PC-3 (cell line): ENCODE results near the gene ABLIM3. TPM values are rescaled to one million over a fixed set of nuclear protein-coding genes. Genes with fewer than 3 reads are reported as not detected.
"Not testable (repeated sequence)": the region's sequence is repeated elsewhere in the genome, so short reads cannot be mapped to it uniquely, and the experiment has no call there.

Experiments used
- ATAC-seq: fragments of 200-7000 bp; cut with Tn5 transposase; 2 replicates; pipeline ENCODE4 v1.9.1; 2020; ENCODE audit warnings: mild to moderate bottlenecking, moderate library complexity
- BruUV-seq: library from RNA; stranded (reverse); fragments of 400-500 nt; replicated peaks from 2 replicates; lab custom pipeline; 2021; lab: Mats Ljungman, UMichigan
- CTCF ChIA-PET: fragments of 300-600 bp; sonication (Branson Sonifier 250); formaldehyde crosslinking; loops from one replicate; lab custom pipeline; 2022; ENCODE audit warnings: antibody characterized with exemption; lab: Charles Lee
- POLR2A ChIA-PET: fragments of 300-600 bp; sonication (Branson Sonifier 250); formaldehyde crosslinking; loops from one replicate; lab custom pipeline; 2022; ENCODE audit warnings: antibody characterized with exemption; ENCODE audit not compliant: unreplicated experiment; lab: Charles Lee
- DNase-seq: peaks from one replicate; pipeline ENCODE4 v3.0.0-alpha.2; 2015
- H2AFZ ChIP-seq: fragments of 300-600 bp; sonication (generic); 2 replicates; pipeline ENCODE4 v1.6.0; 2016; ENCODE audit warnings: antibody characterized with exemption, low read length
- H3F3A ChIP-seq: fragments of 300-600 bp; sonication (generic); one replicate; pipeline ENCODE4 v1.6.0; 2017; ENCODE audit warnings: antibody characterized with exemption, low read length, control low read depth, mild to moderate bottlenecking; ENCODE audit not compliant: unreplicated experiment
- H3K27ac ChIP-seq: fragments of 300-600 bp; sonication (generic); 2 replicates; pipeline ENCODE4 v1.5.1; 2016; ENCODE audit warnings: mild to moderate bottlenecking, low read length
- H3K27me3 ChIP-seq: fragments of 300-600 bp; sonication (generic); 2 replicates; pipeline ENCODE4 v1.6.1; 2016; ENCODE audit warnings: low read length, mixed read lengths
- H3K36me3 ChIP-seq: fragments of 300-600 bp; sonication (generic); 2 replicates; pipeline ENCODE4 v1.6.1; 2016; ENCODE audit warnings: low read depth, mixed run types, low read length, mixed read lengths
- H3K4me1 ChIP-seq: fragments of 300-600 bp; sonication (generic); 2 replicates; pipeline ENCODE4 v1.5.1; 2016; ENCODE audit warnings: low read length; ENCODE audit not compliant: insufficient read depth
- H3K4me2 ChIP-seq: fragments of 300-600 bp; sonication (generic); 2 replicates; pipeline ENCODE4 v1.6.0; 2016; ENCODE audit warnings: low read length
- H3K4me3 ChIP-seq: fragments of 300-600 bp; sonication (generic); 2 replicates; pipeline ENCODE4 v1.5.1; 2016; ENCODE audit warnings: mild to moderate bottlenecking, low read length, mixed read lengths
- H3K79me2 ChIP-seq: fragments of 300-600 bp; sonication (generic); 2 replicates; pipeline ENCODE4 v1.6.1; 2017; ENCODE audit warnings: low read length, mixed read lengths
- H3K9ac ChIP-seq: fragments of 300-600 bp; sonication (generic); 2 replicates; pipeline ENCODE4 v1.6.0; 2016; ENCODE audit warnings: mild to moderate bottlenecking, low read length
- H3K9me2 ChIP-seq: fragments of 300-600 bp; sonication (generic); replicated peaks from 2 replicates; pipeline ENCODE4 v1.6.1; 2016; ENCODE audit warnings: mixed run types, low read length, mixed read lengths
- H3K9me3 ChIP-seq: fragments of 300-600 bp; sonication (generic); 2 replicates; pipeline ENCODE4 v1.6.1; 2016; ENCODE audit warnings: low read length, mixed read lengths
- H4K20me1 ChIP-seq: fragments of 300-600 bp; sonication (generic); 2 replicates; pipeline ENCODE4 v1.6.1; 2016; ENCODE audit warnings: low read length, mixed read lengths
- EZH2 ChIP-seq: fragments of 300-600 bp; sonication (generic); IDR thresholded peaks from one replicate; pipeline ENCODE4 v1.6.1; 2017; ENCODE audit warnings: antibody characterized with exemption, mild to moderate bottlenecking, low read length; ENCODE audit not compliant: unreplicated experiment
- EZH2phosphoT487 ChIP-seq: fragments of 300-600 bp; sonication (generic); IDR thresholded peaks from 2 replicates; pipeline ENCODE4 v1.6.1; 2018; ENCODE audit warnings: mild to moderate bottlenecking, antibody characterized with exemption, low read length, borderline replicate concordance
- intact Hi-C: fragments of 100-400 bp; cut with micrococcal nuclease; formaldehyde crosslinking; loops from 2 replicates; pipeline ENCODE4 v1.9.0; 2023
- total RNA-seq: library from RNA; depleted of rRNA; stranded (reverse); fragments of >200 nt; gene quantifications from 2 replicates; pipeline ENCODE4 v1.2.3, GENCODE V29; 2014
- TF ChIP-seq, protein P1 (sequence below): fragments of 300-600 bp; sonication (generic); conservative IDR thresholded peaks from 2 replicates; pipeline ENCODE4 v1.5.1; 2017; ENCODE audit warnings: antibody characterized with exemption, low read depth, mild to moderate bottlenecking, low read length

The ABLIM3 gene
- total RNA-seq, 1 experiment from 2014 or later, result 43.6 TPM

DNA sequence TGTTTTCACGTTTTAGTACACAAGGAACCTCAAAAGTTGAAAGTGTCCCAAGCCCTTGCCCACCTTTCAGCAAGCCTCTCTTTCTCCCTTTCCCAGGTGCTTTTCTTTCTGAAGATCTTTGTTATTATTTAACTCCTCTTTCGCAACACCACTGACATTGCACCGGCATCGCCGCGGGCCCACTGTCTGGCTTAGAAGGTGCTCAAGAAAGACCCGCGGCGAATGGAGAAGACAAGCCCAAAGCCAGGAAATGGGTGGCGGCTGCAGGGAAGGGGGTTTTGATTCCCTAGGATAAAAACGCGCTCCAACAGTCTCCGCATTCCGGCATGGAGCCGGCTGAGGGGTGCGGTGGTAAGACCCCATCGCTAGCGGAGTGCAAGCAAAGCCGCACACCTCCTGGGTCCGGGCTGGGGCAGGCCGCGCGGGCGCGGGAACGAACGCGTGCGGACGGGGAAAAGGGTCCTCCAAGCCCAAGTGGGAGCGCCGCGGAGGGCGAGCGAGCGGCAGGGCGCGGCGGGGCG is 130.0 kb downstream of the ABLIM3 start:
- DNase-seq, result no peak
- H3K36me3 ChIP-seq, result no peaks in the 10 kb centered on the region
- H2AFZ ChIP-seq, result peak overlapping the region; percentile 56
- TF ChIP-seq EZH2phosphoT487, result no peak
- TF ChIP-seq EZH2, result no peak
- TF ChIP-seq, protein P1, sequence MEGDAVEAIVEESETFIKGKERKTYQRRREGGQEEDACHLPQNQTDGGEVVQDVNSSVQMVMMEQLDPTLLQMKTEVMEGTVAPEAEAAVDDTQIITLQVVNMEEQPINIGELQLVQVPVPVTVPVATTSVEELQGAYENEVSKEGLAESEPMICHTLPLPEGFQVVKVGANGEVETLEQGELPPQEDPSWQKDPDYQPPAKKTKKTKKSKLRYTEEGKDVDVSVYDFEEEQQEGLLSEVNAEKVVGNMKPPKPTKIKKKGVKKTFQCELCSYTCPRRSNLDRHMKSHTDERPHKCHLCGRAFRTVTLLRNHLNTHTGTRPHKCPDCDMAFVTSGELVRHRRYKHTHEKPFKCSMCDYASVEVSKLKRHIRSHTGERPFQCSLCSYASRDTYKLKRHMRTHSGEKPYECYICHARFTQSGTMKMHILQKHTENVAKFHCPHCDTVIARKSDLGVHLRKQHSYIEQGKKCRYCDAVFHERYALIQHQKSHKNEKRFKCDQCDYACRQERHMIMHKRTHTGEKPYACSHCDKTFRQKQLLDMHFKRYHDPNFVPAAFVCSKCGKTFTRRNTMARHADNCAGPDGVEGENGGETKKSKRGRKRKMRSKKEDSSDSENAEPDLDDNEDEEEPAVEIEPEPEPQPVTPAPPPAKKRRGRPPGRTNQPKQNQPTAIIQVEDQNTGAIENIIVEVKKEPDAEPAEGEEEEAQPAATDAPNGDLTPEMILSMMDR, result no peak
- no peak overlapping the region for H3K9ac ChIP-seq
- H3K27me3 ChIP-seq, result no peaks in the 10 kb centered on the region
- ChIA-PET CTCF (no interaction called here), POLR2A (no interaction called here)
- H3F3A ChIP-seq, result no peaks in the 10 kb centered on the region
- H3K27ac ChIP-seq, result no peak overlapping the region
- ATAC-seq, result no peak
- no peaks in the 10 kb centered on the region for H3K9me2 ChIP-seq
- no peaks in the 10 kb centered on the region for H4K20me1 ChIP-seq
- intact Hi-C loops, result no loop called here
- peaks cover 28% of the 10 kb centered on the region for H3K4me1 ChIP-seq
- peaks cover 6% of the 10 kb centered on the region; the same call in 1 of the 2 replicates for H3K79me2 ChIP-seq
- no TSS peak for BruUV-seq
- H3K9me3 ChIP-seq, result no peaks in the 10 kb centered on the region
- peak overlapping the region; percentile 87 for H3K4me2 ChIP-seq
- H3K4me3 ChIP-seq, result peak overlapping the region; percentile 71

DNA sequence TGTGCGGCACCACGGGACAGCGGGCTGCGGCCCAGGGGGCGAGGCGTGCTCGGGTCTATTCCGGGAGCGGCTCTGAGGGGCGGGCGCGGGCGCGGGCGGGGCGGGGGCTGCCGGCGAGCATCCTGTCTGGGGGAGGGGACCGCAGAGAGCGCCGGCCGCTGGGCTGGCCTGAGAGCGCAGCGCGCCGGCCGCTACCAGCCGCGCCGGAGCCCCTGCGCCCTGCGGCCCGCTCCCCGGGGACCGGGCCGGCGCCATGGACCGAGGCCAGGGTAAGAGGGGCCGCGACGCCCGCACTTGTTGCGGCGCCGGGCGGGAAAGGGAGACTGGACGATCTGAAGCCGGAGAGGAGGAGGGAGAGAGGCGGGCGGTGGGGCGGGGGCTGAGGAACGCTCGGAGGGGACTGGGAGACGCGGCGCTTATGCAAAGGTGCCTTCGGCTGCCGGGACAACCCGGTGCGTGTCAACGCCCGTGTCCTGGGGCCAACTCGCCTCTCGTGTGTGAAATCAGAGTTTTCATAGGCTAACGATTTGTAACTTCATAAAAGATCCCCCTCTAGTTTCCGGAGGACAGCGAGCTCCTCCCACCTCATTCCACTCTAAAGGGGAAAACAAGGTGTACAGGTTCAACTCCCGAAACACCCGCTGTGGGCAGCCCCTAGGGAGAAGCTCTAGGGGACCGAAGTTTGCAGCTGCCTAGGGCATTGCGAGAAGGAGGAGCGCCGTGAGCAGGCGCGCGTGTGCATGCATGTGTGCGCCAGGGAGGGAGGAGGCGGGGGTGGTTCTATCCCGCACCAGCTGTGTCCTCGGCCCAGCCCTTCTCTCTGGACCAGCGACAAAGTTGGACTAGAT is 130.6 kb downstream of the ABLIM3 start, which contains the start of gene AFAP1L1:
AFAP1L1 (plus strand) TSS at position 144 of the 848 bp plus-strand sequence; CDS start at position 254, 110 bp downstream.
- POLR2A ChIA-PET, result interaction anchor here (0.6 kb wide), 4 partner anchors 12 to 145 kb away, joined by 3 to 8 read pairs (median 3); no protein-coding TSS in a partner anchor
- peak within 1 kb of the TSS; percentile 71 for H3K4me3 ChIP-seq
- peaks cover 6% of the 10 kb centered on the region; the same call in 1 of the 2 replicates for H3K79me2 ChIP-seq
- H3F3A ChIP-seq, result no peaks in the 10 kb centered on the region
- DNase-seq, result peak; percentile 80
- H2AFZ ChIP-seq, result peak within 1 kb of the TSS; percentile 91
- peak within 1 kb of the TSS; percentile 87 for H3K4me2 ChIP-seq
- peaks cover 25% of the 10 kb centered on the region for H3K4me1 ChIP-seq
- CTCF ChIA-PET, result interaction anchor here (0.5 to 1.0 kb wide), 3 partner anchors 146 to 541 kb away, joined by 3 to 4 read pairs (median 4); no protein-coding TSS in a partner anchor
- H3K36me3 ChIP-seq, result no peaks in the 10 kb centered on the region
- BruUV-seq, result no TSS peak
- H3K27ac ChIP-seq, result no peak within 1 kb of the TSS
- no peaks in the 10 kb centered on the region for H3K9me3 ChIP-seq
- peak; percentile 67 for ATAC-seq
- H4K20me1 ChIP-seq, result no peaks in the 10 kb centered on the region
- TF ChIP-seq EZH2phosphoT487 (no peak), EZH2 (no peak)
- TF ChIP-seq, protein P1, result no peak
- no peaks in the 10 kb centered on the region for H3K9me2 ChIP-seq
- H3K9ac ChIP-seq, result peak within 1 kb of the TSS; percentile 58
- intact Hi-C loops, result no loop called here
- no peaks in the 10 kb centered on the region for H3K27me3 ChIP-seq

DNA sequence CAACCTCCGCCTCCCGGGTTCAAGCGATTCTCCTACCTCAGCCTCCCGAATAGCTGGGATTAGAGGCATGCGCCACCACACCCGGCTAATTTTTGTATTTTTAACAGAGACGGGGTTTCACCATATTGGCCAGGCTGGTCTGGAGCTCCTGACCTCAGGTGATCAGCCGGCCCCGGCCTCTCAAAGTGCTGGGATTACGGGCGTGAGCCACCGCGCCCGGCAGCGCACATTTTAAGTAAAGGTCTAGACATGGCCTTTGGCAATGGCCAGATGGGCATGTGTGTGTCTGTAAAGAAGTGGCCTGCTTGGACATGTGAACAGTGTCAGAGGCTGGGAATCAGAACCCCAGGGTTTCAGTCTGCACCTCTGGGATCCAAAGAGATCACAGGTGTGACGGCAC is 131.5 kb downstream of the ABLIM3 start:
- peak overlapping the region; percentile 58; the same call in 1 of the 2 replicates for H3K9ac ChIP-seq
- intact Hi-C loops, result not testable (repeated sequence)

More for the DNA sequence above, 131.5 kb downstream of the ABLIM3 start:
- not testable (repeated sequence) for H3K27ac ChIP-seq, H3K79me2 ChIP-seq, H3F3A ChIP-seq, DNase-seq, BruUV-seq, H4K20me1 ChIP-seq, ATAC-seq, H3K9me2 ChIP-seq, H3K9me3 ChIP-seq, H3K27me3 ChIP-seq, H3K36me3 ChIP-seq
- peaks cover 17% of the 10 kb centered on the region for H3K4me1 ChIP-seq
- ChIA-PET CTCF (interaction anchor here (0.8 to 1.0 kb wide), 2 partner anchors 147 to 542 kb away, joined by 3 to 4 read pairs; no protein-coding TSS in a partner anchor), POLR2A (interaction anchor here (0.6 kb wide), 2 partner anchors 74 to 146 kb away, joined by 3 read pairs; no protein-coding TSS in a partner anchor)
- H3K4me2 ChIP-seq, result peak overlapping the region; percentile 87
- peak overlapping the region; percentile 71 for H3K4me3 ChIP-seq
- H2AFZ ChIP-seq, result peak overlapping the region; percentile 91
